Gastrocnemius medialis (tissue), 4 donors: Measurements from ENCODE around the gene ST8SIA3. TPM values are rescaled to one million over a fixed set of nuclear protein-coding genes. Genes with fewer than 3 reads are reported as not detected.

ENCODE experiments used
- ATAC-seq, 2 donors: fragments of 150-250 bp; one replicate each; pipeline ENCODE4 v1.9.1; 2016
- DNase-seq, 2 donors: peaks; one replicate each; pipeline ENCODE4 v3.0.0-alpha.2; 2019
- H3K27ac ChIP-seq, 4 donors: fragments of 200-600 bp; sonication (generic); 1 replicate in 1 of 4; 2 replicates in 3 of 4; pipeline ENCODE4 v1.5.1; 2016 to 2018; ENCODE audit warnings: mild to moderate bottlenecking in 2 of 4, moderate library complexity in 1 of 4
- H3K27me3 ChIP-seq, 3 donors: fragments of 200-600 bp; sonication (generic) in 2 of 3; 1 replicate in 1 of 3; 2 replicates in 2 of 3; pipeline versions ENCODE4 v1.5.1 to v1.6.0; 2016 to 2019; ENCODE audit warnings: mild to moderate bottlenecking in 1 of 3, moderate library complexity in 1 of 3
- H3K36me3 ChIP-seq, 2 donors: fragments of 200-600 bp; sonication (generic) in 1 of 2; one replicate each; pipeline ENCODE4 v1.5.1; 2017 to 2018
- H3K4me1 ChIP-seq, 2 donors: fragments of 200-600 bp; sonication (generic) in 1 of 2; one replicate each; pipeline ENCODE4 v1.5.1; 2016 to 2017; ENCODE audit warnings: mild to moderate bottlenecking in 2 of 2
- H3K4me3 ChIP-seq, 4 donors: fragments of 200-600 bp; sonication (generic) in 3 of 4; 1 replicate in 1 of 4; 2 replicates in 3 of 4; pipeline ENCODE4 v1.5.1; 2016 to 2019; ENCODE audit warnings: mild to moderate bottlenecking in 2 of 4
- H3K9me3 ChIP-seq, 3 donors: fragments of 200-600 bp; sonication (generic) in 2 of 3; 1 replicate in 1 of 3; 2 replicates in 2 of 3; pipeline ENCODE4 v1.5.1; 2016 to 2019
- CTCF ChIP-seq, 5 experiments: fragments of 450-650 bp in 3 of 5; fragments of 200-600 bp in 2 of 5; sonication (generic) in 2 of 5; IDR thresholded peaks in 4 of 5; conservative IDR thresholded peaks in 1 of 5; 1 replicate in 4 of 5; 2 replicates in 1 of 5; pipeline ENCODE4 v1.5.1; 2016 to 2019; ENCODE audit warnings: antibody characterized with exemption in 5 of 5, mild to moderate bottlenecking in 3 of 5, moderate library complexity in 3 of 5
- POLR2A ChIP-seq, 2 donors: fragments of 450-650 bp; IDR thresholded peaks; one replicate each; pipeline ENCODE4 v1.6.1; 2017; ENCODE audit warnings: antibody characterized with exemption in 2 of 2, mild to moderate bottlenecking in 2 of 2, moderate library complexity in 2 of 2
- in situ Hi-C, 4 donors: fragments of 200-750 bp; cut with MboI; loops; one replicate each; pipeline versions ENCODE4 v1.15.0 to v1.8.0; 2017; ENCODE audit warnings: low sequenced_read_pairs in 4 of 4
- intact Hi-C: fragments of 100-400 bp; cut with DNase I; formaldehyde crosslinking; loops from one replicate; pipeline ENCODE4 v1.15.1; 2023; ENCODE audit warnings: low total_unique reads
- total RNA-seq, 4 donors: library from RNA; depleted of rRNA; stranded (reverse); fragments of >200 nt; gene quantifications; one replicate each; pipeline versions ENCODE4 v1.1.0 to v1.2.3, GENCODE V29; 2016

ST8SIA3 gene
- total RNA-seq, 4 donors from 2014 or later, result not detected

- Histone ChIP-seq H3K4me1 (no peaks in the 10 kb centered on the region), H3K9me3 (no peaks in the 10 kb centered on the region), H3K27me3 (peaks cover 35 to 46% (median 37%) of the 10 kb centered on the region in 3 donors), H3K36me3 (no peaks in the 10 kb centered on the region), H3K27ac (no peak overlapping the region), H3K4me3 (no peak overlapping the region)
- DNase-seq, result no peak
- in situ Hi-C loops, result no loop called here
- intact Hi-C loops, result no loop called here
- TF ChIP-seq POLR2A (IDR thresholded peaks at IDR 0.05) (no peak), CTCF (IDR thresholded peaks at IDR 0.05 in 4 of 5, conservative IDR thresholded peaks at IDR 0.05 in 1 of 5) (no peak)
- no peak for ATAC-seq
These were observed 981 bp downstream of the ST8SIA3 start for GRCh38 chr18:57353137-57353939.

DNA sequence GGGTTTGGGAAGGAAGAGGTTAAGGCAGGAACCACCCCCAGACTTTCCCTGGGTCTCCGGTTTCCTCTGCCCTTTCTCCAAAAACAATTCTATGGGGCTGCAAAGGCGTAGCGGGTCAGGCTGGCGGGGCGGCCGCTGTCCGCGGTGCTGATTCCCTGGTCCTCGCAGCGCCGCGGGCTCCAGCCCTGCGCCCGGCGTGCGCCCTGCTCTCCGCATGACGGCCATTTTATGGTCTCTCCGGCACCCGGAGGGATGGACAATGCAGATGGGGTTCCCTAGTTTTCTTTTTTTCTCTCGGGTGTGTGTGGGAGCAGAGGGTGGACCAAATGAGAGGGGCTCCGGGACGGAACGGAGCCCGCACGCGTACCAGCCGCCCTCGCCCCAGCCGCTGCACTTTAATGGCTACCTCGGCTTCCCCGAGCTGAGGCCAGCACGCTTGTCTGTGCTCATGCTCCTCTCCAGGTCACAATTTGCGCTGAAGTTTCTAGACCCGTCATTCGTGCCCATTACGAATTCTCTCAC, 1.6 kb downstream of the ST8SIA3 start:
- no peak overlapping the region for H3K27ac ChIP-seq
- ATAC-seq (no peak), DNase-seq (no peak)
- H3K27me3 ChIP-seq, result peaks cover 35 to 46% (median 37%) of the 10 kb centered on the region in 3 donors
- no peaks in the 10 kb centered on the region for H3K9me3 ChIP-seq
- TF ChIP-seq CTCF (IDR thresholded peaks at IDR 0.05 in 4 of 5, conservative IDR thresholded peaks at IDR 0.05 in 1 of 5) (no peak), POLR2A (IDR thresholded peaks at IDR 0.05) (no peak)
- intact Hi-C loops, result no loop called here
- in situ Hi-C loops, result no loop called here
- no peaks in the 10 kb centered on the region for H3K36me3 ChIP-seq
- H3K4me3 ChIP-seq, result no peak overlapping the region
- no peaks in the 10 kb centered on the region for H3K4me1 ChIP-seq

- intact Hi-C loops, result no loop called here
- H3K36me3 ChIP-seq, result no peaks in the 10 kb centered on the region
- in situ Hi-C loops, result no loop called here
- TF ChIP-seq POLR2A (IDR thresholded peaks at IDR 0.05) (no peak), CTCF (IDR thresholded peaks at IDR 0.05 in 4 of 5, conservative IDR thresholded peaks at IDR 0.05 in 1 of 5) (no peak)
- DNase-seq (no peak), ATAC-seq (no peak)
- H3K27me3 ChIP-seq, result peaks cover 7 to 15% (median 11%) of the 10 kb centered on the region in 3 donors
- no peaks in the 10 kb centered on the region for H3K9me3 ChIP-seq
- H3K4me3 ChIP-seq, result no peak overlapping the region
- H3K27ac ChIP-seq, result no peak overlapping the region
- H3K4me1 ChIP-seq, result no peaks in the 10 kb centered on the region
These were observed 7.1 kb downstream of the ST8SIA3 start for GRCh38 chr18:57359433-57359832.

DNA sequence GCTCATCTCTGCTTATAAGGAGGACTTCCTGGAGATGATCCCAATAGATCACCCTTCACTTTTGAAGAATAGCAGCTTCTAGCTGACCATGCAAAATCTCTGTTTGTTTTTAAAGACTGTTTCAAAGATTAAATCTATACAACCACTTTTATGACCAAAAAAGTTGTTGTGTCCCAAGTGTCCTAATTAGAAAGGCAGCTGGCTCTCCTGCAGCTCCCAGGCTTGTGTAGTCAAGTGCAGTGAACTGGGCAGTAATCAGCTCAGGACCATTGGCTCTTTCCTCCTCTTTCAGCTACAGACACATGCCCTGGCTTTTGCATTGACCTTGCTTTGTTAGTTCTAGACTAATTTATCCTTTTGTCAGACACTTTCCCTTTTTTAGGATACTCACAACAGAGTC, 10.4 kb downstream of the ST8SIA3 start:
- intact Hi-C loops (no loop called here), in situ Hi-C loops (no loop called here)
- TF ChIP-seq CTCF (IDR thresholded peaks at IDR 0.05 in 4 of 5, conservative IDR thresholded peaks at IDR 0.05 in 1 of 5) (no peak), POLR2A (IDR thresholded peaks at IDR 0.05) (no peak)
- Histone ChIP-seq H3K4me3 (no peak overlapping the region), H3K9me3 (no peaks in the 10 kb centered on the region), H3K4me1 (no peaks in the 10 kb centered on the region), H3K27me3 (no peaks in the 10 kb centered on the region), H3K27ac (no peak overlapping the region), H3K36me3 (no peaks in the 10 kb centered on the region)
- no peak for DNase-seq
- no peak for ATAC-seq
